HepG2 (cell line): Measurements from ENCODE around the gene PPM1G. TPM values are rescaled to one million over a fixed set of nuclear protein-coding genes. Genes with fewer than 3 reads are reported as not detected.

Experiments used
- ARNTL ChIP-seq: sonication (generic); formaldehyde crosslinking; IDR thresholded peaks from 2 replicates; pipeline ENCODE4 v1.4.0; 2020; ENCODE audit warnings: mild to moderate bottlenecking, missing genetic modification reagents
- CREM ChIP-seq, 2 experiments: sonication (generic) in 1 of 2; formaldehyde crosslinking in 1 of 2; IDR thresholded peaks; 2 replicates each; pipeline versions ENCODE4 v1.4.0 to v1.6.1; 2016 to 2020; ENCODE audit warnings: antibody characterized with exemption in 1 of 2, mild to moderate bottlenecking in 1 of 2, missing genetic modification reagents in 1 of 2
- KMT2A ChIP-seq: sonication (generic); formaldehyde crosslinking; IDR thresholded peaks from 2 replicates; pipeline ENCODE4 v1.4.0; 2020; ENCODE audit warnings: missing genetic modification reagents
- MTF2 ChIP-seq: sonication (generic); formaldehyde crosslinking; IDR thresholded peaks from 2 replicates; pipeline ENCODE4 v1.5.0; 2020; ENCODE audit warnings: missing genetic modification reagents, borderline replicate concordance
- ONECUT2 ChIP-seq: sonication (generic); formaldehyde crosslinking; IDR thresholded peaks from 2 replicates; pipeline ENCODE4 v1.4.0; 2020; ENCODE audit warnings: missing genetic modification reagents
- PRMT3 ChIP-seq: sonication (generic); formaldehyde crosslinking; IDR thresholded peaks from 2 replicates; pipeline ENCODE4 v1.8.1; 2022; ENCODE audit warnings: low read depth, mild to moderate bottlenecking, moderate library complexity, missing genetic modification reagents, borderline replicate concordance
- THAP11 ChIP-seq: IDR thresholded peaks from 2 replicates; pipeline ENCODE4 v1.6.1; 2016; ENCODE audit warnings: missing biosample characterization, missing genetic modification reagents
- TOPORS ChIP-seq: sonication (generic); formaldehyde crosslinking; IDR thresholded peaks from 2 replicates; pipeline ENCODE4 v1.8.0; 2023; ENCODE audit warnings: mild to moderate bottlenecking, missing genetic modification reagents
- TRIM24 ChIP-seq: sonication (generic); formaldehyde crosslinking; IDR thresholded peaks from 2 replicates; pipeline ENCODE4 v1.8.0; 2022; ENCODE audit warnings: mild to moderate bottlenecking, missing genetic modification reagents
- ZFP91 ChIP-seq: sonication (generic); formaldehyde crosslinking; IDR thresholded peaks from 2 replicates; pipeline ENCODE4 v1.9.0; 2022; ENCODE audit warnings: missing genetic modification reagents, mild to moderate bottlenecking, borderline replicate concordance
- ZNF17 ChIP-seq: sonication (generic); formaldehyde crosslinking; IDR thresholded peaks from 2 replicates; pipeline ENCODE4 v1.5.0; 2020; ENCODE audit warnings: mild to moderate bottlenecking, missing genetic modification reagents
- ZNF296 ChIP-seq: sonication (generic); formaldehyde crosslinking; conservative IDR thresholded peaks from 2 replicates; pipeline ENCODE4 v1.5.0; 2020; ENCODE audit warnings: mild to moderate bottlenecking, missing genetic modification reagents
- ZNF446 ChIP-seq: sonication (generic); formaldehyde crosslinking; IDR thresholded peaks from 2 replicates; pipeline ENCODE4 v1.5.0; 2020; ENCODE audit warnings: mild to moderate bottlenecking, missing genetic modification reagents
- ZNF572 ChIP-seq: sonication (generic); formaldehyde crosslinking; IDR thresholded peaks from 2 replicates; pipeline ENCODE4 v1.5.1; 2020; ENCODE audit warnings: mild to moderate bottlenecking, missing genetic modification reagents
- ZNF614 ChIP-seq: IDR thresholded peaks from 2 replicates; pipeline ENCODE4 v1.6.1; 2018; ENCODE audit warnings: missing biosample characterization, missing genetic modification reagents, inconsistent platforms, borderline replicate concordance
- polyA plus RNA-seq, 8 experiments: library from polyadenylated mRNA; depleted of rRNA in 3 of 8; stranded (reverse) in 7 of 8; unstranded in 1 of 8; fragments of >200 nt; fragmentation: Illumina TruSeq in 4 of 8; extraction: Trizol in 4 of 8; gene quantifications; 2 replicates each; pipeline versions ENCODE4 v1.2.1 to v1.2.3, GENCODE V29; 2011 to 2016; ENCODE audit warnings: low read depth in 4 of 8, missing spikeins in 1 of 8, mixed read lengths in 1 of 8; ENCODE audit not compliant: insufficient read depth in 1 of 8
- total RNA-seq, 5 experiments: library from RNA; depleted of rRNA; stranded (reverse); fragments of >200 nt; fragmentation: Illumina TruSeq; extraction: Trizol; gene quantifications; 2 replicates each; pipeline ENCODE4 v1.2.3, GENCODE V29; 2016; ENCODE audit warnings: low read depth in 1 of 5
- TF ChIP-seq, protein P1 (sequence below): sonication (generic); formaldehyde crosslinking; IDR thresholded peaks from 2 replicates; pipeline ENCODE4 v1.4.0; 2020; ENCODE audit warnings: low read depth, mild to moderate bottlenecking, missing genetic modification reagents
- TF ChIP-seq, protein P2 (sequence below), 2 experiments: sonication (generic) in 1 of 2; formaldehyde crosslinking in 1 of 2; IDR thresholded peaks; 2 replicates each; pipeline versions ENCODE4 v1.6.1 to v1.9.0; 2014 to 2022; ENCODE audit warnings: antibody characterized with exemption in 1 of 2, borderline replicate concordance in 1 of 2, inconsistent platforms in 1 of 2, low read depth in 1 of 2, missing genetic modification reagents in 1 of 2
- TF ChIP-seq, protein P3 (sequence below): sonication (generic); formaldehyde crosslinking; conservative IDR thresholded peaks from 2 replicates; pipeline ENCODE4 v1.4.0; 2020; ENCODE audit warnings: missing genetic modification reagents

The PPM1G gene
- total and polyA plus RNA-seq, 2 of the 13 experiments (the other 11 are each of a cell fraction or from before 2014, with no cell fraction given): 58.2 to 213 TPM

DNA sequence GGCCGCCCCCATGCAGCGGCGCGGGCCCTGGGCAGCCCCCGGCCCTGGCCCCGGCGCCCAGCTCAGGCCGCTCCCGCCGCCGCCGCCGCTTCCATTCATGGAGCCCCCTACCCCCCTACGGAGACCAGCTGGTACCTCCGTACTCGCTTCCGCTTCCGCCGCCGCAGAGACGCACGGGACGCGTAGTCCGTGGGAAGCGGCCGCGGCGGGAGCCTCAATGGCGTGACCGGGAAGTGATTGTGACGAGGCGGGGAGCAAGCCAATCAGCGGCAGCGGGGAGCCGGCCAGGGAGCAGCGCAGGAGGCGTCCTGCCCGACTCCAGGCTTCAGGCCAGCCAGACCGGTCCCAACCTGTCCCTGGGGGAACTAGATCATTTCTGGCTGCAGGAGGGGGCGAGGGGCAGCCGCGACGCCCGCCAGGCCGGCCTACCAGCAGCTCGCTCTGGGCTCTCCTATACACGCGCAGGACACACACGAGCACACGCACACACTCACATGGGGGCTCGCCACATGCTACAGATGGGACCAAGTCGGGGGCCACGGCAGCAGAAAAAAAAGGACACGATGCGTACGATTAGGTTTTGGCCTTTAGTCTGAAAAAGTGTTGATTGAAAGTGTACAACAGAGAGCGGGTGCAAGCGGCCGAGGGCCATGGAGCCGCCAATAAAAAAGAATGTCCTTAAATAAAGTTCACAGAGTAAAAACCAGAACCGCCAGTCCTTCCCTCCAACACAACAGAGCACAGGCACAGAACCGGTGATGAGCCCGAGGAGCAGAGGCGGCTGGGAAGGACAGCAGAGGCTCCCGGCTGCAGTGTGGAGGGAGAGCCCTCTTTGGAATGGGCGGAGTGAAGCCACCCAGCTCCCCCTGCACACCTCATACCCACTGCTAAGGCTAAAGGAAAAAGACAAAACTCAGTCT, 28.5 kb downstream of the PPM1G start, which contains the start of gene ZNF513 (continued):
- TF ChIP-seq, protein P1, sequence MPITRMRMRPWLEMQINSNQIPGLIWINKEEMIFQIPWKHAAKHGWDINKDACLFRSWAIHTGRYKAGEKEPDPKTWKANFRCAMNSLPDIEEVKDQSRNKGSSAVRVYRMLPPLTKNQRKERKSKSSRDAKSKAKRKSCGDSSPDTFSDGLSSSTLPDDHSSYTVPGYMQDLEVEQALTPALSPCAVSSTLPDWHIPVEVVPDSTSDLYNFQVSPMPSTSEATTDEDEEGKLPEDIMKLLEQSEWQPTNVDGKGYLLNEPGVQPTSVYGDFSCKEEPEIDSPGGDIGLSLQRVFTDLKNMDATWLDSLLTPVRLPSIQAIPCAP (CRISPR knock-in tag): no peak
- TF ChIP-seq TRIM24 (CRISPR knock-in tag): no peak
- TF ChIP-seq MTF2 (CRISPR knock-in tag): 0 out of 2 replicates have a peak, but pooled peaks have one; percentile 23
- TF ChIP-seq ZNF17: no peak
- peak; percentile 97 for TF ChIP-seq THAP11 (CRISPR knock-in tag)
- TF ChIP-seq KMT2A (CRISPR knock-in tag): no peak
- TF ChIP-seq ZNF614 (CRISPR knock-in tag): no peak
- TF ChIP-seq ZNF572 (CRISPR knock-in tag): no peak
- TF ChIP-seq, protein P2, sequence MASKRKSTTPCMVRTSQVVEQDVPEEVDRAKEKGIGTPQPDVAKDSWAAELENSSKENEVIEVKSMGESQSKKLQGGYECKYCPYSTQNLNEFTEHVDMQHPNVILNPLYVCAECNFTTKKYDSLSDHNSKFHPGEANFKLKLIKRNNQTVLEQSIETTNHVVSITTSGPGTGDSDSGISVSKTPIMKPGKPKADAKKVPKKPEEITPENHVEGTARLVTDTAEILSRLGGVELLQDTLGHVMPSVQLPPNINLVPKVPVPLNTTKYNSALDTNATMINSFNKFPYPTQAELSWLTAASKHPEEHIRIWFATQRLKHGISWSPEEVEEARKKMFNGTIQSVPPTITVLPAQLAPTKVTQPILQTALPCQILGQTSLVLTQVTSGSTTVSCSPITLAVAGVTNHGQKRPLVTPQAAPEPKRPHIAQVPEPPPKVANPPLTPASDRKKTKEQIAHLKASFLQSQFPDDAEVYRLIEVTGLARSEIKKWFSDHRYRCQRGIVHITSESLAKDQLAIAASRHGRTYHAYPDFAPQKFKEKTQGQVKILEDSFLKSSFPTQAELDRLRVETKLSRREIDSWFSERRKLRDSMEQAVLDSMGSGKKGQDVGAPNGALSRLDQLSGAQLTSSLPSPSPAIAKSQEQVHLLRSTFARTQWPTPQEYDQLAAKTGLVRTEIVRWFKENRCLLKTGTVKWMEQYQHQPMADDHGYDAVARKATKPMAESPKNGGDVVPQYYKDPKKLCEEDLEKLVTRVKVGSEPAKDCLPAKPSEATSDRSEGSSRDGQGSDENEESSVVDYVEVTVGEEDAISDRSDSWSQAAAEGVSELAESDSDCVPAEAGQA (IDR thresholded peaks at IDR 0.05; ENCODE audit: low read depth): peak; percentile 73
- TF ChIP-seq, protein P2 (CRISPR knock-in tag; IDR thresholded peaks at IDR 0.05; ENCODE audit: borderline replicate concordance): no peak
- no peak for TF ChIP-seq TOPORS (CRISPR knock-in tag)
- TF ChIP-seq PRMT3: no peak
- TF ChIP-seq, protein P3, sequence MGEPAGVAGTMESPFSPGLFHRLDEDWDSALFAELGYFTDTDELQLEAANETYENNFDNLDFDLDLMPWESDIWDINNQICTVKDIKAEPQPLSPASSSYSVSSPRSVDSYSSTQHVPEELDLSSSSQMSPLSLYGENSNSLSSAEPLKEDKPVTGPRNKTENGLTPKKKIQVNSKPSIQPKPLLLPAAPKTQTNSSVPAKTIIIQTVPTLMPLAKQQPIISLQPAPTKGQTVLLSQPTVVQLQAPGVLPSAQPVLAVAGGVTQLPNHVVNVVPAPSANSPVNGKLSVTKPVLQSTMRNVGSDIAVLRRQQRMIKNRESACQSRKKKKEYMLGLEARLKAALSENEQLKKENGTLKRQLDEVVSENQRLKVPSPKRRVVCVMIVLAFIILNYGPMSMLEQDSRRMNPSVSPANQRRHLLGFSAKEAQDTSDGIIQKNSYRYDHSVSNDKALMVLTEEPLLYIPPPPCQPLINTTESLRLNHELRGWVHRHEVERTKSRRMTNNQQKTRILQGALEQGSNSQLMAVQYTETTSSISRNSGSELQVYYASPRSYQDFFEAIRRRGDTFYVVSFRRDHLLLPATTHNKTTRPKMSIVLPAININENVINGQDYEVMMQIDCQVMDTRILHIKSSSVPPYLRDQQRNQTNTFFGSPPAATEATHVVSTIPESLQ (CRISPR knock-in tag): no peak
- TF ChIP-seq ZNF296 (CRISPR knock-in tag): no peak
- peak; percentile 46; the same call in 1 of the 2 replicates for TF ChIP-seq ZFP91
- peak; percentile 75 for TF ChIP-seq CREM (IDR thresholded peaks at IDR 0.05)
- TF ChIP-seq CREM (CRISPR knock-in tag; IDR thresholded peaks at IDR 0.05): no peak
- TF ChIP-seq ZNF446 (CRISPR knock-in tag): no peak
- TF ChIP-seq ONECUT2 (CRISPR knock-in tag): no peak
- 0 out of 2 replicates have a peak, but pooled peaks have one; percentile 51 for TF ChIP-seq ARNTL (CRISPR knock-in tag)
